GM18867 (cell line): ENCODE measurements around the gene LGALS9B.
A peak's percentile ranks its signal among the peaks of the same experiment; 100 is the strongest.
"Not testable (repeated sequence)": the region's sequence is repeated elsewhere in the genome, so short reads cannot be mapped to it uniquely, and the experiment has no call there.

ENCODE experiments used
- ATAC-seq: cut with Tn5 transposase; IDR thresholded peaks from one replicate; pipeline ENCODE4 v1.9.1; 2021; ENCODE audit warnings: mild to moderate bottlenecking, moderate library complexity; ENCODE audit not compliant: unreplicated experiment

The LGALS9B gene

DNA sequence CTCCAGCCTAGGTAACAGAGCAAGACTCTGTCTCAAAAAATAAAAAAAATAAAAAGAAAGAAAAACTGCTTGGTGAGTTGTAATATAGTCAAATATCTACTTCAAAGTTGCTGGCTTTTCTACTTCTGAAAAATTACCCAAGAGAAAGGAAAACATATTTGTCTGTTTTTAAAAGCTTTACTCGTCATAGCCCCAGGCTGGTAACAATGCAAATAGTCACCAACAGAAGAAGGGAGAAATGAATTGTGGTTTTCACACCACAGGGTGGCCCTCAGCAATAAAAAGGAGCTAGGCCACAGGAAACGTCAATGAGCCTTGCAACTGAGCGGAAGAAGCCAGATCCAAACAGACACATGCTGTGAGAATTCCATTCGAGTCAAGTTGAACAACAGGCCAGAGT is 1.8 kb upstream of the LGALS9B start:
- ATAC-seq: not testable (repeated sequence)

DNA sequence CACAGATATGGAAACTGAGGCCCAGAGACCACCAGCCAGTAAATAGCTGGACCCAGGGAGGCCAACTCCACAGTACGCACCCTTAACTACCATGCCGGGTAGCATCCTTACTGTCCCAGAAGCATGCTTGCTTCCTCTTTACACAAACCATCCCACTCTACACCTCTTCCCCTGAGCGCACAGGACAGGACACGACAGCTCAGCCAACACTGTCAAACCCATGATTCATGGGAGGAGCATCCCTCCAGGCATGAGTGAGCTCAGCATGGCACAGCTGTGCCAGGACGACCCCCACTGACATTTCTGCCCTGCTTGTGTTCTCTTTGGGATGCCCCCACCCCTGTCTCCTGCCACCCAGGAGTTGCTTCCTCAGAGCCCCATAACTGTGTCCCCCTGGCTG is 340 bp downstream of the LGALS9B start:
- peak; percentile 20 for ATAC-seq

DNA sequence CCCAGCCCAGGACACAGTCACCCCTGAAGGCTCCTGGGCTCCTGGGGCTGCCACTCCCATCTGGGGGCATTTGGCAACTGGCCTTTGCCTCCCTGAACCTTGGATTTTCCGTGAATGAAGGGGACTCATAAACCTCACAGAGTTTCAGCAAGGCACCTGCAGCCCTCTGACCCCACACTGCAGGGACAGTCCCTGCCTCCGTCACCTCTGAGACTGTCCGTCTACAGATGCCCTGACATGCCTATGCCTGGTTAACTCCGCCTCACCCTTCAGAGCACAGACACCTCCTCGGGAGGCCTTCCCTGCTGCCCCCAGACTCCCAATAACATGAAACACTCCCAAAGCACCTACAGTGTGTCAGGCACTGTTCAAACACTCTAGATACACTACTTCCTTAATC is 786 bp downstream of the LGALS9B start:
- not testable (repeated sequence) for ATAC-seq

DNA sequence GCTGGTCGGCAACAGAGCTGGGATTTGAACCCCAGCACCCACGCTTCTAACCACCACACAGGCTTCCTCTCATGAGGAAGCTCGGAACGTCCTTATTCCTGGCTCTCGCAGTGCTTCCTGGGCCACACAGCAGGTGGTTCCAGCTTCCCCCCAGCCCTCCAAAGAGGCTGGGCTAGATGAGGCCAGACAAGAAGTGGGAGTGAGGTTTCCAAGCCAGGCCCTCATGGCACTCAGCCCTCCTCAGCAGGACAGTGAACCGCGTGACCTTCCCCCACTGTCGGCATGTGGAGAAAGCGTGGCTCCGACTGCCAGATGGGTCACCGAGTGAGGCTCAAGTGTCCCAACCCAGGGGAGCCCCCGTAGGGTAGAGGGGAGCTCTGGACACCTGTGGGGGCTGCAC is 1.8 kb downstream of the LGALS9B start:
- ATAC-seq: not testable (repeated sequence)

DNA sequence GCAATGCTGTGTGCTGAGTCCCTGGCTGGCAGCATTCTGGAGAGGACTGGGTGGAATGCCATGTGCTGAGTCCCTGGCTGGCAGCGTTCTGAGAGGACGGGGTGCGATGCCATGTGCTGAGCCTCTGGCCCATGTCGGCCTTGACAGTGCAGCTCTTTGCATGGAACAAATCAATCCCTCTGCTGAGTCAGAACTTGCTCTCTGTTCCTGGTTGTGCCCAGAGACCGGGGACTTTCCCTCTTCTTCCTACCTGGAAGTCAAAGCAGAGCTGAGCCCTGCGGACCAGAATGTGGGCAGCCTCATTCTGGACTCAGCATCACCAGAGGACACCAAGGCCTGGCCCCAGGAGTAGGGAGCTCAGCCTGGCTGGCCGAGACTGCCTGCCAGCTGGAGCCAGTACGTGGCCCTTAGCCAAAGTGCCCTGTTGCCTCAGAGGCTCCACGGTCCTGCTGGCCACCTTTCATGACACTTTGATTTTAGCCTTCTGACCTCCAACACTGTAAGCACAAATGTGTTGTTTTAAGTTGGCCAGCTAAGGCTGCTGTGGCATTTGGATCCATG is 2.4 kb downstream of the LGALS9B start:
- not testable (repeated sequence) for ATAC-seq

DNA sequence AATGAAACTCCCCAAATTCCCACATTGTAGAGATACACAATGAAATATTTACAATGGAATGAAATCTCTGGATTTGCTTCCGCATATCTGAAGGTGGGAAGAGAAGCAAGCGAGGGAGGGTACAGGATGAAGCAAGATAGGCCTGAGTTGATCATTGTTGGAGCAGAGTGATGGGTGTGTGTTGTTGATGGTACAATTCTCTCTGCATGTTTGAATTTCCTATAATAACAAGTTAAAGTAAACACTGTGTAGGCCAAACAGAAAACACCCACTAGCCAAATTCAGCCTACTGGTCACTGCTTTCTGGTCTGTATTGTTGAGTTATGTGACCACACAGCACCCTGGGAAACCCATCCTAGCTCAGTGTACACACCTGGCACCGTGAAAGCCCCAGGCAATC is 5.2 kb downstream of the LGALS9B start:
- not testable (repeated sequence) for ATAC-seq

DNA sequence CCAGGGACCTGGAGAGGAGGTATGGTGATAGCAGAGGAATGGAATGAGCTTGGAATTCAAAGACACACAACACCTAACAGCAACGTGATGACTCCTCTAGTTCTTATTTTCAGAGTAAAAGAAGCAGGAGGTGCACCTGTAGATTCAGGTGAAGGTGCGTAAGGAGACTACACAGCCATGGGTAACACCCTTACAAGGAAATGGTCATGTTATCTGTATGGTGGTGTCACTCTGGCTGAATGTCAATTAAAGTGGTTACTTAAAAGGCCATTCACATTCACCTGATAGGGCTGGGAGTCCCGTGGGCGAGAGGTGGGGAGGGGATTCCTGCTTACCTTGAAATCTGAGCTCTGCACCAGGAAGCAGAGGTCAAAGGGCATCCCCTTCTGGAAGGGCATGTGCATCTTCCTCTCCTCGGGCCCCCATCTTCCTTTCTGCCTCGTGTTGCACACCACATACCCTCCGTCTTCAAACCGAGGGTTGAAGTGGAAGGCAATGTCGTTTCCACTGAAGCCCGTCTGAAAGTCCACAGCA is 9.4 kb downstream of the LGALS9B start:
- ATAC-seq: not testable (repeated sequence)

DNA sequence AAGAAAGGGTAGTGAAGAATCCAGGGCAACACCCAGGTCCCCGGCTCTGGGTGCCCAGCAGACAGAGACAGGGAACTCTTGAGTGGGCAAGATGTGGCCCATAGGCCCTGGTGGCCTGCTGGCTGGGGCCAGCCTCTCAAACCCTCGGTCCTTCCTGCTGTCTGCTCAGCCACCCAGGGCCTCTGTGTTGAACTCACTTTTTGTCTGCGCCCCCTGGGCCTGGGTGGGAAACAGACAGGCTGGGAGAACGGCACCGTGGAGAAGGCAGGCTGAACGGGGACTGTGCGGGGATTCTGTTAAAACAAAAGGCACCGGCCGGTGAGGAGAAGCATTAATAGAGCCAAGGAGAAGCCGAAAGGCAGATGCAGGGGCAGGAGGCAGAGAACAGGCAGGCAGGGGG is 12.2 kb downstream of the LGALS9B start:
- not testable (repeated sequence) for ATAC-seq

DNA sequence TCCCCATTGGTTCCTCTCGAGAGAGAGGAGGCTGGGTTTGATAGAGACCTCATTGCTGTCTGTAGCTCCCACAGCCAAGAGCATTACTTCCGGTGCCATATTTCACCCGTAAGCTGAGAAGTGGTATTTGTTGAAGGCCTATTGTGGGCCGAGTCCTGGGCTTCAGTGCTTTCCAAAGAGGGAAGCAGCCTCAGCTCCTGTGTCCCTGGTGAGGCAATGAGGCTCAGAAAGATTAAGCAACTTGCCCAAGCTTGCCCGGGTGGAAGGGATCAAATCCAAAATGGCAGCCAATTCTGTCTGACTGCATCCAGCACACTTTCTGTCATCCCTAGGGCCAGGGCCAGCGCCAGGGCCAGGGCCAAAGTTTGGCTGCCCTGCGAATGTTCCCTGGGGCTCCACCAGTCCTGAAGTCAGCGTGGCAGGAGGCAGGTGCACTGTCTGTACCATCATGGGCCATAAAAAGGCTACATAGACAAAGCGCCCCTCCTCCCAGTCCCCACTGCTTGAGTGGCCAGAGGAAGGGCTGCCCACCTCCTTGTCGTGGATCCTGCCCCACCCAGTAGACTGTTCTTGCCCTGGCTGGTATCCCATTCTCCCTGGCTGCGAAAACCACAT is 13.4 kb downstream of the LGALS9B start:
- ATAC-seq: not testable (repeated sequence)

DNA sequence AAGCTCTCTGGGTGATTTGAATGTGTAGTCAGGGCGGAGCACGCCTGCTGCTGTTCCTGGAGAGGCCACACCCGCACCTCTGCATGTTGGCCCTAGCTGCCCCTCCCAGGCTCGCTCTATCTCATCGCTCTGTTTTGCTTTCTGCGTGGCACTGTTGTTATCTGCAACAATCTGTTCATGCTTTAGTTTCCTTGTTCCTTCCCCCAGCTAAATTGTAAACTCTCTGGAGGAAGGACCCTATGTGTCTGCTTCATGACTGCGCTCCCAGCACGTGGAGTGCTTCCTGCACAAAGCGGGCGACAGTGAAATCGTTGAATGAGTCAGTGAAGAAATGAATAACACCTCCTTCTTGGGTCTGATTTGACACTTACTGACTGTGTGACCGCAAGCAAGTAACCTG is 16.5 kb downstream of the LGALS9B start:
- ATAC-seq: peak; percentile 82

DNA sequence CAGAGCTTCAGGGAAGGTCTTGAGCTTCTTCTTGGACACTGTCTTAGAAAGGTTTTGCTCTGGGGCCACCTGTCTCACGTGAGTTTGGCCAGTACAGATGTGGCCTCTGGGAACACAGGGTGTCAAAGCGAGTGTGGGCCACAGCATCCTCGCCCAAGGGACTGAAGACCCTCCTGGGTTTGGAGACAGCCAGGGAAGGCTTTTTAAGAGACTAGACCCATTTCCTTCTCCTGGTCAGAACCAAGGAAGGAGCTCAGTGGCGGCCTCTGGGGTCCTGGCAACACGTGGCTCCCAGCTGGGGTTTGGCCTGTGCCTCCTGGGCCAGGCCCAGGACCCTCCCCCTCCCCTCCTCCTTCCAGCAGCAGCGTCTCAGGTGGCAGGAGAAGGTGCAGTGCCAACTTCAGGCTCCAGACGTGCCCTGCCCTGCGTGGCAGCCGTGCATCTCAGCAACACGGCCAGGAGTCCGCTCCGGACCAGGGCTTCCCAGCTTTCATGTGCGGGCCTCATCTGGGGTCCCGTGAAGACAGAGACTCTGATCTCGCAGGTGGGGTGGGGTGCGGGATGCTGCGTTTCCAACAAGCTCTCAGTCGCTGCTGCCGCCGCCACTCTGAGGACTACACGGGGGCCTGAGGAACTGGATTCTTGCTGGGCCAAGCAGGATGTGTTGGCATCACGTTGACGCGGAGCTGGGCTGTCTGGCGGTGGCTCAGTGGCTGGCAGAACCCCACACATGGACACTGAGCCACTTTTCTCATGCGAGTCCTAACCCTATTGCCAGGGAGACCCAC is 19.6 kb downstream of the LGALS9B start:
- not testable (repeated sequence) for ATAC-seq

DNA sequence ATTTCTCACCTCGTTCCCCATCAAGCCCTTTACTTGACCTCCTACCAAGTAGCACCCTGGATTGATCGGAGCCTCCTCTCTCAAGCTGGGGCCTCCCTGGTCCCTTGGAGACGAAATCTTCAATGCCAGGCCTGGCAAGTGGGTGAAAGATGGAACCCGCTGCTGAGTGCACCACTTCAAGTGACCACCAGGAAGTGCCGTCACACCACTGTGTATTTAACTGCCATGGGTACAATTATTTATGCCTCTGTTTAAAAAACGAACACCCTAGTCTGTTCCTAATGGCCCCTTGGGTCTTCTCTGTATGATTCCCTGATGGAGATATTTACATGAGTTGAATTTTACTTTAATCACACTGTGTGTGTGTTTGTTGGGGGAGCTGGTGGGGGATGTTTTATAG is 20.4 kb downstream of the LGALS9B start:
- ATAC-seq: not testable (repeated sequence)

DNA sequence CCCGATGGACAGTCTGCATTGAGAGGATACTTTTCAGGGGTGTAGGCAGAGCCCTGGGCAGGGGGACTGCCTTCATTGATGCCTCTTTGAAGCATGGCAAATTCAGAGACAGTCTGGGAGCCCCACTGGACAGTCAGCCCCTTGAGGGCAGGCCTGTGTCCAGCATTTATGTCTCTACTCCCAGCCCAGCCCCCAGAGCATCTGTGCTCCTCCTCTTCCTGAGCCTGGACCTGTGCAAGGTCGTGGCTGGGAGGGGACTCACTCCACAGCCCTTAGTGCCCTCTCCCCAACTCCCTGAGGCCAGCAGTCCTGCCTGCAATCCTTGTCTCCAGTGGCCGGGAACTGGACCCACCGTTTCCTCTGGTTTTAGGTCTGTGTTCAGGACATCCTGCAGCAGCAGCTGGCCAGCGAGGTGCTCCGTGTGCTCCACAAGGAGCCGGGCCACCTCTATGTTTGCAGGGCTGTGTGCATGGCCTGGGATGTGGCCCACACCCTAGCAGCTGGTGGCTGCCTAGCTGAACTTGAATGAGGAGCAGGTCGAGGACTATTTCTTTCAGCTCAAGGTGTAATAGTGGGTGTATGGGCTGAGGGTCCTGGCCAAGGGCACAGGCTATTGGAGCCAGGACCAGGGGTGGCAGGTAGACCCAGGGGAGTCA is 22.6 kb downstream of the LGALS9B start:
- not testable (repeated sequence) for ATAC-seq

DNA sequence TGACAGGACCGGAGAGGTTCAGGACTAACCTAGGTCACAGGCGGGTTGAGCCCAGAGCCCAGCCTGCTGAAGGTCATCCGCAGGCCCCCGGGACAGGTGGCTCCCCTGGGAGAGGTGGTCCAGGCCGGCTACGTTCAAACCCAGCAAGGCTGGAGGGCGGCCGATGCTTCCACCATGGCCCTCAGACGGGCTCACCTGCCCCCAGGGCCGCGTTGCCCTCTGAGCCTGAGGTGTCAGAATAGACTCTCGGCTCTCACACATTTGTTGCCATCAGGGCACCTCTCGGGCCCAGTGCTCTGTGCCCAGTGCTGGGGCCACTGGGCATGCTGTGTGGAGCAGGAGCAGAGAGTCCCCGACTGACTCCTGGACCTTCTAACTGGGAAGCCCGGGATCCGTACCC is 23.2 kb downstream of the LGALS9B start:
- not testable (repeated sequence) for ATAC-seq

DNA sequence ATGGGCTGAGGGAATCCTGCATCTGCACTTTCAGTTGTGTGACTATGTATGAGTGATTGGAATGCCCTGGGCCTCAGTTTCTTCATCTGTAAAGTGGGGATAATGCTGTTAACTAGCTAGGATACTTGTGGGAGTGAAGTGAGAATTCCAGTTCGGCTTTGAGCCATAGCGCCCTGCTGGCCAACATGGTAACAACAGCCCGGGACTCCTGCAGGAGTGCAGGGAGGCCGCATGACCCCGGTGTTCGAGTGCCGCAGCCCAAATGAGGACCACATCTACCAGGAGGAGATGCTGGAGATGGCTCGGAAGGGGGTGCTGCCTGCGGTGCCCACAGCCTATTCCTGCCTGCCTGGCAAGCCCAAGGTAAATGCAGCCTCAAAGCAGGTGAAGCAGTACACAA is 23.7 kb downstream of the LGALS9B start:
- not testable (repeated sequence) for ATAC-seq

DNA sequence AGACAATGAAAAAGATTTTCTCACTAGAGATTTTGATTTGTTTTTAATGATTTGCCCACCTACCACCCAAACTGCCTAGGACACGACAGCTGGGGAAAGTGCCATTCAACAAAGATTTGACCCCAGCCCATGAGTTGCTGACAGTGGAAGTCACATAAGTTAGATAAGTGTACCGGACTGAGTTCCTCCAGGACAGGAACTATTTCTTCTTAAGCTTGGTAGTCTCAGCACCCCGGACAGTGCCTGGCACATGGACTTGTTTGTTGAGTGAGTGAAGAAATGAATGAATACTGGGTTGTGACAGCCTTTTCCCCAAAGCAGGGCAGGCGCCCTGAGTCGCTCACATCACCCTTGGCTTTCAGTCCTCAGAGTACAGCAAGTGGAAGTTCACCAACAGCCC is 26.7 kb downstream of the LGALS9B start:
- not testable (repeated sequence) for ATAC-seq

DNA sequence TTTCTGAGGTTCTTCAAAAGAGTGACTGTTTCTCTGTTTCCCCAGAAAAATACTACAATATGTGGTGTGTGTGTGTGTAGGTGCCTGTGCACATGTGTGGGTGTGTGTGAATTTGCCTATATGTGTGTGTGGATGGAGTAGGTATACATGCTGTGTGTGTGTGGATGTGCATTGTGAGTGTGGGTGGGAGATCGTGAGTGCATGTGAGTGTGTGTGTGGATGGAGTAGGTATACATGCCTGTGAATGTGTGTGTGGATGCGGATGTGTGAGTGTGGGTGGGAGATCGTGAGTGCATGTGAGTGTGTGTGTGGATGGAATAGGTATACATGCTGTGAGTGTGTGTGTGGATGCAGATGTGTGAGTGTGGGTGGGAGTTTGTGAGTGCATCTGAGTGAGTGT is 32.2 kb downstream of the LGALS9B start:
- not testable (repeated sequence) for ATAC-seq

DNA sequence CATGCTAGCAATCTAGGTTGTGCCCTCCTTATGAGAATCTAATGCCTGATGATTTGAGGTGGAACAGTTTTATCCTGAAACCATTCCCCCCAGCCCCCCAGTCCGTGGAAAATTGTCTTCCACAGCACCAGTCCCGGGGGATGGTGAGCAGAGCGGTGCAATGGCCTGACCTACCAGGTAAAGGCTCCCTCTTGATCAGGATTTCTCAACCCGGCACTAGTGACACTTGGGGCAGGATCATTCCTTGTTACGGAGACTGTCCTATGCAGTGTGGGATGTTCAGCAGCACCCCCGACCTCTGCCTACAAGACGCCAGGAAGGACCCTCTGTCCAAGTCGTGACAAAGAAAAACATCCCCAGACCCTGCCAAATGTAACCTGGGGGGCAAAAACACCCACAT is 34.0 kb downstream of the LGALS9B start:
- not testable (repeated sequence) for ATAC-seq

DNA sequence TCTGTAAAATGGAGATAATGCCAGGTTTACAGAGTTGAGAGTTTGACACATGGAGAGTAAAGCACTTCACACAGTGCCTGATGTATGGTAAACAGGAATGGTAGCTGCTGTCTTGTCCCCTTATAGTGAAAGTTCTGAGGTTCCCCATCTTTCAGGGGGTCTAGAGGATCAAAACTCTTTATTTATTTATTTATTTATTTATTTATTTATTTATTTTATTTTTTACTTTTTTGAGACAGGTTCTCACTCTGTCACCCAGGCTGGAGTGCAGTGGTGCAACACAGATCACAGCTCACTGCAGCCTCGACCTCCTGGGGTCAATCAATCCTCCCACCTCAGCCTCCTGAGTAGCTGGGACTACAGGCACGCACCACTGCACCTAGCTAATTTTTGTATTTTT is 40.1 kb downstream of the LGALS9B start:
- ATAC-seq: not testable (repeated sequence)

DNA sequence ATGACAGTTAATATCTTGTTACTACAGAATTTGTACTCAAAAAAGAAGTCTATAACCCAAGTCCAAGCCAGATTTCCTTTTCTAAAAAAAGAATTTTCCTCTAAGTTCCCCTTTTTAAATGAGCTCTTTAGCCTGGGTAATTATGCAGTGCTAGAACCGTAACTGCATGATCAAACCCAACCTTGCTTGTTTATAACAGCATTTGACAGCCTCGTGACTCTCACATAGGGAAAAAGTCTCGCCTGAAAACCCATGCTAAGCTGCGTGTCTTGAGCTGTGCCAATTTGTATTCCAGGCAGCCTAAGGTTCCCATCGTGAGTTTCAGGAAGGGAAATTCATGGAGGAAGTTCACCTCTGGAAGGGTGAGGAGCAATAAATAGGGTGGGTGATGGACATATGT is 44.5 kb downstream of the LGALS9B start:
- not testable (repeated sequence) for ATAC-seq

DNA sequence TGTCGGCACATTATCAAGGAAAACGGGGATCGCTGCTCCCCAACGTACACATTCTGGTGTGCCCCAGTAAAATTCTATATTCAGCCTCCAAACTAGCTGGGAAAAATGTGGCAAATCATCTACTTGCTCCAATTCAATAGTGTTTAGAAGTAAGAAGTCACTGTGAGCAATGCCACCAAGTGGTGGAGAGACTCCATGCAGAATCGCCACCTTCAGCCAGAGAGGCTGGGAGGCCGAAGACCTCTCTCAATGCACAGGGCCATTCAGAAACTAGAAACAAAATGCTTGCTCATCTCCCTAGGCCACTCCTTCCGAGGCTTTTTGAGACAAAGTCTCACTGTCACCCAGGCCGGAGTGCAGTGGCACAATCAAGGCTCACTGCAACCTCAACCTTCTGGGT is 48.5 kb downstream of the LGALS9B start:
- ATAC-seq: not testable (repeated sequence)
